HEK293T (cell line): ENCODE data around the gene MTMR6.

Source experiments
- CTCF ChIA-PET: fragments of 350-600 bp; formaldehyde crosslinking; extraction: SDS; loops from one replicate; lab custom pipeline; 2021; ENCODE audit warnings: antibody characterized with exemption, inconsistent platforms; lab: Yijun Ruan, JAX
- POLR2A ChIA-PET: fragments of 350-600 bp; formaldehyde crosslinking; extraction: SDS; loops from one replicate; lab custom pipeline; 2020; ENCODE audit warnings: antibody characterized with exemption, inconsistent platforms; lab: Yijun Ruan, JAX
- DNase-seq: peaks from one replicate; pipeline ENCODE4 v3.0.0; 2012; ENCODE audit warnings: mixed read lengths; ENCODE audit errors: extremely low spot score
- ARNT ChIP-seq: fragments of 450-650 bp; IDR thresholded peaks from 2 replicates; pipeline ENCODE4 v1.6.1; 2017; ENCODE audit warnings: mild to moderate bottlenecking
- CTBP1 ChIP-seq: fragments of 450-650 bp; IDR thresholded peaks from 2 replicates; pipeline ENCODE4 v1.6.1; 2016; ENCODE audit warnings: borderline replicate concordance
- ELF4 ChIP-seq: fragments of 450-650 bp; IDR thresholded peaks from 2 replicates; pipeline ENCODE4 v1.6.1; 2017; ENCODE audit warnings: antibody characterized with exemption
- FOXA1 ChIP-seq: fragments of 450-650 bp; IDR thresholded peaks from 2 replicates; pipeline ENCODE4 v1.6.1; 2016; ENCODE audit warnings: mild to moderate bottlenecking
- FOXK2 ChIP-seq: fragments of 450-650 bp; IDR thresholded peaks from 2 replicates; pipeline ENCODE4 v1.6.1; 2016; ENCODE audit warnings: mild to moderate bottlenecking
- FOXM1 ChIP-seq: fragments of 450-650 bp; IDR thresholded peaks from 2 replicates; pipeline ENCODE4 v1.6.1; 2017; ENCODE audit warnings: mild to moderate bottlenecking, borderline replicate concordance
- HDGF ChIP-seq: fragments of 450-650 bp; IDR thresholded peaks from 2 replicates; pipeline ENCODE4 v1.6.1; 2017; ENCODE audit warnings: antibody characterized with exemption, borderline replicate concordance
- LEF1 ChIP-seq: fragments of 450-650 bp; IDR thresholded peaks from 2 replicates; pipeline ENCODE4 v1.6.1; 2017; ENCODE audit warnings: mild to moderate bottlenecking, borderline replicate concordance
- NFRKB ChIP-seq: fragments of 450-650 bp; IDR thresholded peaks from 2 replicates; pipeline ENCODE4 v1.6.1; 2016; ENCODE audit warnings: mild to moderate bottlenecking, moderate library complexity
- PKNOX1 ChIP-seq: fragments of 450-650 bp; IDR thresholded peaks from 2 replicates; pipeline ENCODE4 v1.6.1; 2016
- SUZ12 ChIP-seq: fragments of 450-650 bp; IDR thresholded peaks from 2 replicates; pipeline ENCODE4 v1.6.1; 2016; ENCODE audit warnings: mild to moderate bottlenecking
- ZNF384 ChIP-seq: fragments of 450-650 bp; IDR thresholded peaks from 2 replicates; pipeline ENCODE4 v1.6.1; 2016

MTMR6 gene

GRCh38 chr13:25203127-25203740, 84.1 kb downstream of the MTMR6 start:
- DNase-seq = no peak
- ChIA-PET POLR2A (no interaction called here), CTCF (no interaction called here)
- TF ChIP-seq PKNOX1 = no peak
- no peak for TF ChIP-seq HDGF

- ChIA-PET POLR2A (no interaction called here), CTCF (no interaction called here)
- DNase-seq = no peak
- TF ChIP-seq FOXA1 (no peak), CTBP1 (no peak), ZNF384 (no peak)
Observed at GRCh38 chr13:25200783-25201182, 86.5 kb downstream of the MTMR6 start.

- no peak for TF ChIP-seq ARNT
- TF ChIP-seq LEF1 = no peak
- CTCF ChIA-PET = no interaction called here
- POLR2A ChIA-PET = interaction anchor here (0.7 kb wide), 1 partner anchor 12 kb away, joined by 3 read pairs; no protein-coding TSS in a partner anchor
- no peak for DNase-seq
Observed at GRCh38 chr13:25198647-25199046, 88.6 kb downstream of the MTMR6 start.

- no peak for TF ChIP-seq FOXM1
- TF ChIP-seq CTBP1 = no peak
- TF ChIP-seq NFRKB = no peak
- no peak for TF ChIP-seq FOXK2
- TF ChIP-seq ELF4 = no peak
- no peak for TF ChIP-seq SUZ12
- TF ChIP-seq LEF1 = no peak
- ChIA-PET POLR2A (no interaction called here), CTCF (no interaction called here)
- no peak for DNase-seq
Observed at GRCh38 chr13:25196971-25197370, 90.3 kb downstream of the MTMR6 start.
